WI38 (cell line): ENCODE measurements around the gene MDFIC.

Experiments
- H3K4me3 ChIP-seq: 2 replicates; pipeline ENCODE4 v1.5.1; 2011; ENCODE audit warnings: low read depth, mild to moderate bottlenecking, control low read depth, low read length
- CTCF ChIP-seq: IDR thresholded peaks from 2 replicates; pipeline ENCODE4 v1.5.1; 2012; ENCODE audit warnings: low read depth, mild to moderate bottlenecking, control low read depth, low read length

The MDFIC gene

GRCh38 chr7:114889646-114890285 lies 32.1 kb upstream of the MDFIC start:
- H3K4me3 ChIP-seq: no peak overlapping the region
- TF ChIP-seq CTCF: no peak

- no peak overlapping the region for H3K4me3 ChIP-seq
- TF ChIP-seq CTCF: no peak
These were observed 31.3 kb upstream of the MDFIC start for GRCh38 chr7:114890561-114890960.

- H3K4me3 ChIP-seq: no peak overlapping the region
- no peak for TF ChIP-seq CTCF
These were observed 21.8 kb upstream of the MDFIC start for GRCh38 chr7:114900127-114900526.

GRCh38 chr7:114901771-114902170 lies 20.1 kb upstream of the MDFIC start:
- no peak overlapping the region for H3K4me3 ChIP-seq
- no peak for TF ChIP-seq CTCF

- H3K4me3 ChIP-seq: no peak overlapping the region
- TF ChIP-seq CTCF: no peak
These were observed 18.8 kb upstream of the MDFIC start for GRCh38 chr7:114903131-114903530.

- TF ChIP-seq CTCF: no peak
- H3K4me3 ChIP-seq: no peak overlapping the region
These were observed 11.1 kb upstream of the MDFIC start for GRCh38 chr7:114910787-114911186.

GRCh38 chr7:114911411-114911810 lies 10.5 kb upstream of the MDFIC start:
- H3K4me3 ChIP-seq: no peak overlapping the region
- no peak for TF ChIP-seq CTCF
